Neural cell (in vitro differentiated cells): ENCODE results near the gene ANKRD13A.

ENCODE experiments used
- CTCF ChIP-seq: fragments of 450-650 bp; IDR thresholded peaks from 2 replicates; pipeline ENCODE4 v1.5.1; 2014; ENCODE audit warnings: antibody characterized with exemption, mild to moderate bottlenecking, moderate library complexity; ENCODE audit not compliant: poor library complexity, severe bottlenecking
- POLR2AphosphoS5 ChIP-seq: IDR thresholded peaks from 2 replicates; pipeline ENCODE4 v1.6.1; 2012

- no peak for TF ChIP-seq CTCF
- TF ChIP-seq POLR2AphosphoS5: no peak
These were observed 24.1 kb downstream of the ANKRD13A start for GRCh38 chr12:110023059-110023980.
